Measurements from ENCODE around the gene ZNF497. TPM values are rescaled to one million over a fixed set of nuclear protein-coding genes. Genes with fewer than 3 reads are reported as not detected.
A peak's percentile ranks its signal among the peaks of the same experiment; 100 is the strongest.
"Not testable (repeated sequence)": the region's sequence is repeated elsewhere in the genome, so short reads cannot be mapped to it uniquely, and the experiment has no call there.

The ZNF497 gene
- total RNA-seq, 1 experiment from 2014 or later, result 2.6 TPM

DNA sequence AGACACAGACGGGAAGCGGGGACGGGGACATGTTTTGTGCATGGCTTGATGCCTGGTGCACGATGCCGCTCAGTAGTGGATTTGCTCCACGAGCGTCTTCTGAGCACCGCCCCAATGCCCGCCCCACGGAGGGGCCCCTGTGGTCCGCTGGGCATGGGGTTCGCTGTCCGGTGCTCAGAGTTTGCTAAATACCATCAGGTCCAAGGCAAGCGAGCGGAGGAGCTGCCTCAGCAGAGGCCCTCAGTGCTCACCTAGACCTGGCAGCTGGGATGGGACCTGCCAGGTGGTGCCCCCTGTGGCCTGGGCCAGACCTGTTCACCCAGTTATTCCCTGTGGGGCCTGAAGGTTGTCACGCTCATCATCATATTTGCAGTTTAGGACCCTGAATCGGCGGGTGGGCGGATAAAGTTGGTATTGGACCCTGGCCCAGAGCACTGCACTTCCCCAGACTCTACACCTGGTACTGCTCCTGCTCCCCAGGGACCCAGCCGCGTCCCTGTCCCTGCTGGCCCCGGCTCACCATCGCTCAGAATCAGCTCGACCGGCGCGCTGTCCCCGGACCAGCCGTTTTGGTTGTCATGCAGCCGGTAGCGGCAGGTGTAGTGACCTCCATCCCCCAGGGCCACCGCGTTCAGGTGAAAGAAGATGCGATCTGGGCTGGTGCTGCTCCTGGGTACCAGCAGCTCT, 11.5 kb downstream of the ZNF497 start:
- Histone ChIP-seq H3K4me1 (ENCODE audit: insufficient read depth, low read length, poor library complexity, severe bottlenecking) (peaks cover 8% of the 10 kb centered on the region), H3K27me3 (replicated peaks; ENCODE audit: insufficient read depth, low read depth, low read length, poor library complexity) (no peaks in the 10 kb centered on the region), H3K4me3 (ENCODE audit: low read depth, low read length, poor library complexity, severe bottlenecking) (no peak overlapping the region), H3K36me3 (ENCODE audit: insufficient read depth, low read length, poor library complexity, severe bottlenecking) (no peaks in the 10 kb centered on the region), H3K27ac (ENCODE audit: low read depth, low read length, poor library complexity, severe bottlenecking) (no peak overlapping the region), H3K9me3 (ENCODE audit: low read depth, low read length, poor library complexity, severe bottlenecking) (no peaks in the 10 kb centered on the region)
- ChIA-PET POLR2A (ENCODE audit: low non-redundant PET) (no interaction called here), CTCF (no interaction called here)
- BruUV-seq (replicated peaks), result no TSS peak
- DNase-seq (ENCODE audit: low spot score), result no peak
- intact Hi-C loops (cut with micrococcal nuclease; ENCODE audit: unreplicated experiment), result no loop called here
- TF ChIP-seq, protein P1, sequence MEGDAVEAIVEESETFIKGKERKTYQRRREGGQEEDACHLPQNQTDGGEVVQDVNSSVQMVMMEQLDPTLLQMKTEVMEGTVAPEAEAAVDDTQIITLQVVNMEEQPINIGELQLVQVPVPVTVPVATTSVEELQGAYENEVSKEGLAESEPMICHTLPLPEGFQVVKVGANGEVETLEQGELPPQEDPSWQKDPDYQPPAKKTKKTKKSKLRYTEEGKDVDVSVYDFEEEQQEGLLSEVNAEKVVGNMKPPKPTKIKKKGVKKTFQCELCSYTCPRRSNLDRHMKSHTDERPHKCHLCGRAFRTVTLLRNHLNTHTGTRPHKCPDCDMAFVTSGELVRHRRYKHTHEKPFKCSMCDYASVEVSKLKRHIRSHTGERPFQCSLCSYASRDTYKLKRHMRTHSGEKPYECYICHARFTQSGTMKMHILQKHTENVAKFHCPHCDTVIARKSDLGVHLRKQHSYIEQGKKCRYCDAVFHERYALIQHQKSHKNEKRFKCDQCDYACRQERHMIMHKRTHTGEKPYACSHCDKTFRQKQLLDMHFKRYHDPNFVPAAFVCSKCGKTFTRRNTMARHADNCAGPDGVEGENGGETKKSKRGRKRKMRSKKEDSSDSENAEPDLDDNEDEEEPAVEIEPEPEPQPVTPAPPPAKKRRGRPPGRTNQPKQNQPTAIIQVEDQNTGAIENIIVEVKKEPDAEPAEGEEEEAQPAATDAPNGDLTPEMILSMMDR (conservative IDR thresholded peaks at IDR 0.05; ENCODE audit: low read depth, low read length), result no peak
- TF ChIP-seq EZH2 (IDR thresholded peaks at IDR 0.05; ENCODE audit: borderline replicate concordance, low read depth, low read length, poor library complexity, severe bottlenecking), result no peak

DNA sequence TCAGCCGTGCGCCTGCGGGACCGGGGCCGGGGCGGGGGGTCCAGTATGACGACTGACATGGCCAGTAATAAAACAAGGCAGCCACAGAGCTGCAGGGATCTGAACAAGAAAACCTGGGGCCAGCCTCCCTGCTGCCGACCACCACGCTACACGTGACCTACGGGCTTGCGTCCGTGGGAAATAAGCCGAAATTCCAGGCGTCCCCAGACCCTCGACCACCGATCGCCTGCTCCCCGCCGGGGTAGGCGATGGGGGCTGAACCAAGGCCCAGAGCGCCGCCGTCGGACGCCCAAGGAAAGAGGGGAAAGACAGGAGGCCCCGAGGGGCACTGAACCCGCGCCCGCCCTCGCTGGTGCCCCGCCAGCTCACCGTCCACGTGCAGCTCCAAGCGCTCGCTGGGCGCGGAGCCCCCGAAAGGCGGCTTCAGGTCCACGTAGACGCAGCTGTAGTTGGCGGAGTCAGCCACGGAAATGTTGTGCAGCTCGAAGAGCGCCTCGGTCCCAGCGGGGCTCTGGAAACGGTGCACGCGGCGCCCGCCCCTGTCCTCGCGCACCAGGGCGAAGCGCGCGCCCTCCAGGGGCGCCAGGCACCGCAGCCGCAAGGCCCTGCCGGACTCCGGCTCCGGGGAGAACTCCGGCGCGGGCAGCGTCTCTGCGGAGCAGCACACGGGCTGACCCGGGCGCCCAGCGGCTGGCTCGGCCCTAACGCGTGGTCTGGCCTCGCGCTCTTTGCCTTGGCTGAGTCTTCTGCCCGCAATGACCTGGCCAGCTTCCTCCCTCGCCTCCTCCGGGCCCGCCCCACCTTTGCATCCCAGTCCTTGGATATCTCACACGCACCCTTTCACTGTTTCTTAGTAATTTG, 12.3 kb downstream of the ZNF497 start:
- intact Hi-C loops (cut with micrococcal nuclease; ENCODE audit: unreplicated experiment), result no loop called here
- TF ChIP-seq EZH2 (IDR thresholded peaks at IDR 0.05; ENCODE audit: borderline replicate concordance, low read depth, low read length, poor library complexity, severe bottlenecking), result no peak
- TF ChIP-seq, protein P1 (conservative IDR thresholded peaks at IDR 0.05; ENCODE audit: low read depth, low read length), result no peak
- Histone ChIP-seq H3K27me3 (replicated peaks; ENCODE audit: insufficient read depth, low read depth, low read length, poor library complexity) (no peaks in the 10 kb centered on the region), H3K4me1 (ENCODE audit: insufficient read depth, low read length, poor library complexity, severe bottlenecking) (peaks cover 8% of the 10 kb centered on the region), H3K9me3 (ENCODE audit: low read depth, low read length, poor library complexity, severe bottlenecking) (no peaks in the 10 kb centered on the region), H3K27ac (ENCODE audit: low read depth, low read length, poor library complexity, severe bottlenecking) (no peak overlapping the region), H3K4me3 (ENCODE audit: low read depth, low read length, poor library complexity, severe bottlenecking) (no peak overlapping the region), H3K36me3 (ENCODE audit: insufficient read depth, low read length, poor library complexity, severe bottlenecking) (no peaks in the 10 kb centered on the region)
- no peak for DNase-seq (ENCODE audit: low spot score)
- ChIA-PET POLR2A (ENCODE audit: low non-redundant PET) (no interaction called here), CTCF (no interaction called here)
- no TSS peak for BruUV-seq (replicated peaks)

DNA sequence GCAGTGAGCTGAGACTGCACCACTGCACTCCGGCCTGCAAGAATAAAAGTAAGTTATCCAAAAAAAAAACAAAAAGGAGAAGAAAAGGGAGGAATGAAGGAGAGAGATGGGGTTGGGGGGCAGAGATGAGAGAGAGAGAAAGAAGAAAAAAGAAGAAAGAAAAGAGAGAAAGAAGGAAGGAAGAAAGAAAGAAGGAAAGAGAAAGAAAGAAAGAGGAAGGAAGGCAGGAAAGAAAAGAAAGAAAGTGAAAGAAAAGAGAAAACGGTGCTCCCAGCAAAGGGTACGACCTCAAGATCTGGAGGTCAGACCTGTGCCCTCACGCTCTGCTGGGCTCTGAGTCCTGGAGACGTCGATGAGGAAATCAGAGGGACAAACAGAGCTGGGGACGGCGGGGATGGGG, 13.0 kb downstream of the ZNF497 start:
- H3K36me3 ChIP-seq (ENCODE audit: insufficient read depth, low read length, poor library complexity, severe bottlenecking), result no peaks in the 10 kb centered on the region
- POLR2A ChIA-PET (ENCODE audit: low non-redundant PET), result interaction anchor here (0.7 kb wide), 1 partner anchor 32 kb away, joined by 8 read pairs; no protein-coding TSS in a partner anchor
- H3K4me1 ChIP-seq (ENCODE audit: insufficient read depth, low read length, poor library complexity, severe bottlenecking), result peaks cover 8% of the 10 kb centered on the region
- DNase-seq (ENCODE audit: low spot score), result no peak
- no TSS peak for BruUV-seq (replicated peaks)
- CTCF ChIA-PET, result no interaction called here
- no peaks in the 10 kb centered on the region for H3K9me3 ChIP-seq (ENCODE audit: low read depth, low read length, poor library complexity, severe bottlenecking)
- TF ChIP-seq, protein P1 (conservative IDR thresholded peaks at IDR 0.05; ENCODE audit: low read depth, low read length), result no peak
- TF ChIP-seq EZH2 (IDR thresholded peaks at IDR 0.05; ENCODE audit: borderline replicate concordance, low read depth, low read length, poor library complexity, severe bottlenecking), result no peak
- intact Hi-C loops (cut with micrococcal nuclease; ENCODE audit: unreplicated experiment), result no loop called here
- no peak overlapping the region for H3K4me3 ChIP-seq (ENCODE audit: low read depth, low read length, poor library complexity, severe bottlenecking)
- H3K27ac ChIP-seq (ENCODE audit: low read depth, low read length, poor library complexity, severe bottlenecking), result no peak overlapping the region
- no peaks in the 10 kb centered on the region for H3K27me3 ChIP-seq (replicated peaks; ENCODE audit: insufficient read depth, low read depth, low read length, poor library complexity)

DNA sequence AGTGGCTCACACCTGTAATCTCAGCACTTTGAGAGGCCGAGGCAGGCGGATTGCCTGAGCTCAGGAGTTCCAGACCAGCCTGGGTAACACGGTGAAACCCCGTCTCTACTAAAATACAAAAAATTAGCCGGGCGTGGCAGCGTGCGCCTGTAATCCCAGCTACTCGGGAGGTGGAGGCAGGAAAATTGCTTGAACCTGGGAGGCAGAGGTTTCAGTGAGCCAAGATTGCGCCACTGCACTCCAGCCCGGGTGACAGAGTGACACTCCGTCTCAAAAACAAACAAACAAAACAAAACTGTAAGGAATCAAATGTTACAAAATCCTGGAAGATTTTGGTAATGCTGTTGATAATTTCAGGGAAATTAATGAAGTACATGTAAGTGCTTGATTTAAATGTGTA, 14.5 kb downstream of the ZNF497 start:
- CTCF ChIA-PET, result interaction anchor here (0.6 to 1.4 kb wide), 3 partner anchors 14 to 24 kb away, joined by 3 read pairs; partner anchors contain the start of gene ZNF497
- H3K9me3 ChIP-seq (ENCODE audit: low read depth, low read length, poor library complexity, severe bottlenecking); DNase-seq (ENCODE audit: low spot score); BruUV-seq (replicated peaks); H3K36me3 ChIP-seq (ENCODE audit: insufficient read depth, low read length, poor library complexity, severe bottlenecking); intact Hi-C loops (cut with micrococcal nuclease; ENCODE audit: unreplicated experiment); H3K4me1 ChIP-seq (ENCODE audit: insufficient read depth, low read length, poor library complexity, severe bottlenecking); H3K27me3 ChIP-seq (replicated peaks; ENCODE audit: insufficient read depth, low read depth, low read length, poor library complexity); H3K27ac ChIP-seq (ENCODE audit: low read depth, low read length, poor library complexity, severe bottlenecking): not testable (repeated sequence)
- POLR2A ChIA-PET (ENCODE audit: low non-redundant PET), result interaction anchor here (0.5 to 0.6 kb wide), 2 partner anchors 8 to 860 kb away, joined by 4 to 5 read pairs; partner anchors contain the start of gene ZNF419
- H3K4me3 ChIP-seq (ENCODE audit: low read depth, low read length, poor library complexity, severe bottlenecking), result peak overlapping the region; percentile 89
